ENCODE measurements around the gene CSNK2A1. TPM values are rescaled to one million over a fixed set of nuclear protein-coding genes. Genes with fewer than 3 reads are reported as not detected.
A peak's percentile ranks its signal among the peaks of the same experiment; 100 is the strongest.

CSNK2A1 gene
- polyA plus RNA-seq, 3 donors, result 31.7 to 55.5 (median 35.2) TPM

GRCh38 chr20:561437-562231 is 18.0 kb upstream of the CSNK2A1 start:
- 49% methylated on average over 11 of the region's 12 CpGs for WGBS (ENCODE audit: insufficient coverage)
- no peaks in the 10 kb centered on the region for H3K4me1 Mint-ChIP-seq
- no peak overlapping the region for H3K4me3 Mint-ChIP-seq

DNA sequence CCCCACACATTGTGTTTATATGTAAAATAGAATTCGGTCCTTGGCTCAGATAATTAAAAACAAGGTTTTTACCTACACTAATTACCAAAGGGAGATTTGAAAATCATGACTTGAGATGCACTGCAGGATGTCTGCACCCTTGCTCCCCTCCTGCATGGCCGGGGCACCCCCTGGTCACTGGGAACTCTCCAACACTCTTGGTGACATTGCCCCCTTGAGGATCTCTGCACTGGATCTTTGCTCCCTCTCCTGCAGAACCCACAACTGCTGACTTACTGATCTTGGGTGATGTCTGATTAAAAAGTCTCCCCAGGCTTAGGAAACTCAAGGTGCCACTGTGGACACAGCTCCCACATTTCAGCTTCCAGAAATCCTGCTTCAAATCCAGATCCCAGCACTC is 17.1 kb upstream of the CSNK2A1 start:
- Histone ChIP-seq H3K9me3 (replicated peaks in 1 of 2; ENCODE audit: control insufficient read depth in 1 of 2, insufficient read depth in 1 of 2, low read length in 2 of 2) (no peaks in the 10 kb centered on the region), H3K27me3 (ENCODE audit: control insufficient read depth in 2 of 2, insufficient read depth in 2 of 2, low read length in 2 of 2) (no peaks in the 10 kb centered on the region), H3K4me3 (replicated peaks in 1 of 3; ENCODE audit: low read depth in 2 of 3, low read length in 3 of 3) (no peak overlapping the region), H3K79me2 (ENCODE audit: insufficient read depth, low read length) (no peaks in the 10 kb centered on the region), H3K36me3 (replicated peaks in 1 of 2; ENCODE audit: control insufficient read depth in 1 of 2, insufficient read depth in 2 of 2, low read length in 2 of 2) (no peaks in the 10 kb centered on the region), H4K20me1 (ENCODE audit: insufficient read depth, low read length) (no peaks in the 10 kb centered on the region), H3K9ac (ENCODE audit: insufficient read depth, low read length, poor library complexity, severe bottlenecking) (no peak overlapping the region), H3K4me1 (ENCODE audit: control insufficient read depth in 1 of 2, insufficient read depth in 2 of 2, low read length in 2 of 2) (no peaks in the 10 kb centered on the region), H3K4me2 (replicated peaks; ENCODE audit: extremely low read depth, low read length, poor library complexity, severe bottlenecking) (no peak overlapping the region), H3K27ac (ENCODE audit: low read depth in 1 of 2, low read length in 2 of 2) (no peak overlapping the region), H2AFZ (ENCODE audit: insufficient read depth, low read depth, low read length, poor library complexity, severe bottlenecking) (no peak overlapping the region)
- no peak for DNase-seq
- H3K27ac Mint-ChIP-seq, result no peak overlapping the region
- H3K9me3 Mint-ChIP-seq, result no peaks in the 10 kb centered on the region
- 0% methylated on average over 1 of the region's 2 CpGs for whole genome bisulfite sequencing (ENCODE audit: insufficient coverage)
- no peaks in the 10 kb centered on the region for H3K4me1 Mint-ChIP-seq
- TF ChIP-seq, protein P1, sequence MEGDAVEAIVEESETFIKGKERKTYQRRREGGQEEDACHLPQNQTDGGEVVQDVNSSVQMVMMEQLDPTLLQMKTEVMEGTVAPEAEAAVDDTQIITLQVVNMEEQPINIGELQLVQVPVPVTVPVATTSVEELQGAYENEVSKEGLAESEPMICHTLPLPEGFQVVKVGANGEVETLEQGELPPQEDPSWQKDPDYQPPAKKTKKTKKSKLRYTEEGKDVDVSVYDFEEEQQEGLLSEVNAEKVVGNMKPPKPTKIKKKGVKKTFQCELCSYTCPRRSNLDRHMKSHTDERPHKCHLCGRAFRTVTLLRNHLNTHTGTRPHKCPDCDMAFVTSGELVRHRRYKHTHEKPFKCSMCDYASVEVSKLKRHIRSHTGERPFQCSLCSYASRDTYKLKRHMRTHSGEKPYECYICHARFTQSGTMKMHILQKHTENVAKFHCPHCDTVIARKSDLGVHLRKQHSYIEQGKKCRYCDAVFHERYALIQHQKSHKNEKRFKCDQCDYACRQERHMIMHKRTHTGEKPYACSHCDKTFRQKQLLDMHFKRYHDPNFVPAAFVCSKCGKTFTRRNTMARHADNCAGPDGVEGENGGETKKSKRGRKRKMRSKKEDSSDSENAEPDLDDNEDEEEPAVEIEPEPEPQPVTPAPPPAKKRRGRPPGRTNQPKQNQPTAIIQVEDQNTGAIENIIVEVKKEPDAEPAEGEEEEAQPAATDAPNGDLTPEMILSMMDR (IDR thresholded peaks at IDR 0.05), result no peak
- intact Hi-C loops (cut with micrococcal nuclease), result loop anchor here (5.0 kb wide), 3 partner anchors 82 to 177 kb away; no protein-coding TSS in a partner anchor
- H3K36me3 Mint-ChIP-seq, result no peaks in the 10 kb centered on the region
- H3K4me3 Mint-ChIP-seq, result no peak overlapping the region
- peaks cover 6 to 21% (median 8%) of the 10 kb centered on the region in 3 donors for H3K27me3 Mint-ChIP-seq (ENCODE audit: low read depth in 3 of 3)

More at GRCh38 chr20:561437-562231, 18.0 kb upstream of the CSNK2A1 start:
- H3K4me3 ChIP-seq (replicated peaks in 1 of 3; ENCODE audit: low read depth in 2 of 3, low read length in 3 of 3), result no peak overlapping the region
- no peaks in the 10 kb centered on the region for H3K4me1 ChIP-seq (ENCODE audit: control insufficient read depth in 1 of 2, insufficient read depth in 2 of 2, low read length in 2 of 2)
- H3K9ac ChIP-seq (ENCODE audit: insufficient read depth, low read length, poor library complexity, severe bottlenecking), result no peak overlapping the region
- no peak overlapping the region for H3K4me2 ChIP-seq (replicated peaks; ENCODE audit: extremely low read depth, low read length, poor library complexity, severe bottlenecking)
- Mint-ChIP-seq H3K27ac (no peak overlapping the region), H3K27me3 (ENCODE audit: low read depth in 3 of 3) (peaks cover 6 to 17% (median 9%) of the 10 kb centered on the region in 3 donors), H3K9me3 (no peaks in the 10 kb centered on the region), H3K36me3 (no peaks in the 10 kb centered on the region)
- no peaks in the 10 kb centered on the region for H3K9me3 ChIP-seq (replicated peaks in 1 of 2; ENCODE audit: control insufficient read depth in 1 of 2, insufficient read depth in 1 of 2, low read length in 2 of 2)
- H3K27ac ChIP-seq (ENCODE audit: low read depth in 1 of 2, low read length in 2 of 2), result no peak overlapping the region
- intact Hi-C loops (cut with micrococcal nuclease), result loop anchor here (5.0 kb wide), 3 partner anchors 81 to 176 kb away; no protein-coding TSS in a partner anchor
- no peaks in the 10 kb centered on the region for H4K20me1 ChIP-seq (ENCODE audit: insufficient read depth, low read length)
- H3K36me3 ChIP-seq (replicated peaks in 1 of 2; ENCODE audit: control insufficient read depth in 1 of 2, insufficient read depth in 2 of 2, low read length in 2 of 2), result no peaks in the 10 kb centered on the region
- no peaks in the 10 kb centered on the region for H3K27me3 ChIP-seq (ENCODE audit: control insufficient read depth in 2 of 2, insufficient read depth in 2 of 2, low read length in 2 of 2)
- no peak overlapping the region for H2AFZ ChIP-seq (ENCODE audit: insufficient read depth, low read depth, low read length, poor library complexity, severe bottlenecking)
- no peaks in the 10 kb centered on the region for H3K79me2 ChIP-seq (ENCODE audit: insufficient read depth, low read length)
- DNase-seq, result peak; percentile 27 to 55 (median 54)
- TF ChIP-seq, protein P1 (IDR thresholded peaks at IDR 0.05), result peak; percentile 96
